ENCODE measurements around the gene HYAL1.

HYAL1 gene

GRCh38 chr3:50350527-50351322 lies 47.4 kb upstream of the HYAL1 start, which contains the start of the genes CYB561D2 and NPRL2 (continued):
- TF ChIP-seq ZNF501 (tag by site-specific recombination; IDR thresholded peaks at IDR 0.05) (peak; percentile 59; the same call in 1 of the 2 replicates), ZFP37 (tag by site-specific recombination; IDR thresholded peaks at IDR 0.05) (no peak), ZNF48 (tag by site-specific recombination; IDR thresholded peaks at IDR 0.05) (no peak), ZBTB7A (tag by site-specific recombination; IDR thresholded peaks at IDR 0.05; ENCODE audit: low read depth) (no peak), ZNF174 (tag by site-specific recombination; IDR thresholded peaks at IDR 0.05) (no peak), ZXDB (tag by site-specific recombination; IDR thresholded peaks at IDR 0.05) (peak; percentile 72), ZNF18 (tag by site-specific recombination; IDR thresholded peaks at IDR 0.05) (no peak), ZNF843 (tag by site-specific recombination; IDR thresholded peaks at IDR 0.05) (no peak), ZNF280D (tag by site-specific recombination; IDR thresholded peaks at IDR 0.05) (no peak), ZNF335 (tag by site-specific recombination; conservative IDR thresholded peaks at IDR 0.05) (peak; percentile 96), ZNF785 (tag by site-specific recombination; IDR thresholded peaks at IDR 0.05) (no peak), HOXC10 (CRISPR knock-in tag; IDR thresholded peaks at IDR 0.05) (no peak), ZNF138 (tag by site-specific recombination; IDR thresholded peaks at IDR 0.05; ENCODE audit: borderline replicate concordance) (no peak), BCL11B (tag by site-specific recombination; IDR thresholded peaks at IDR 0.05; ENCODE audit: low read depth) (no peak), ZSCAN23 (tag by site-specific recombination; IDR thresholded peaks at IDR 0.05) (no peak), ZNF664 (tag by site-specific recombination; IDR thresholded peaks at IDR 0.05) (no peak)
- TF ChIP-seq, protein P1, sequence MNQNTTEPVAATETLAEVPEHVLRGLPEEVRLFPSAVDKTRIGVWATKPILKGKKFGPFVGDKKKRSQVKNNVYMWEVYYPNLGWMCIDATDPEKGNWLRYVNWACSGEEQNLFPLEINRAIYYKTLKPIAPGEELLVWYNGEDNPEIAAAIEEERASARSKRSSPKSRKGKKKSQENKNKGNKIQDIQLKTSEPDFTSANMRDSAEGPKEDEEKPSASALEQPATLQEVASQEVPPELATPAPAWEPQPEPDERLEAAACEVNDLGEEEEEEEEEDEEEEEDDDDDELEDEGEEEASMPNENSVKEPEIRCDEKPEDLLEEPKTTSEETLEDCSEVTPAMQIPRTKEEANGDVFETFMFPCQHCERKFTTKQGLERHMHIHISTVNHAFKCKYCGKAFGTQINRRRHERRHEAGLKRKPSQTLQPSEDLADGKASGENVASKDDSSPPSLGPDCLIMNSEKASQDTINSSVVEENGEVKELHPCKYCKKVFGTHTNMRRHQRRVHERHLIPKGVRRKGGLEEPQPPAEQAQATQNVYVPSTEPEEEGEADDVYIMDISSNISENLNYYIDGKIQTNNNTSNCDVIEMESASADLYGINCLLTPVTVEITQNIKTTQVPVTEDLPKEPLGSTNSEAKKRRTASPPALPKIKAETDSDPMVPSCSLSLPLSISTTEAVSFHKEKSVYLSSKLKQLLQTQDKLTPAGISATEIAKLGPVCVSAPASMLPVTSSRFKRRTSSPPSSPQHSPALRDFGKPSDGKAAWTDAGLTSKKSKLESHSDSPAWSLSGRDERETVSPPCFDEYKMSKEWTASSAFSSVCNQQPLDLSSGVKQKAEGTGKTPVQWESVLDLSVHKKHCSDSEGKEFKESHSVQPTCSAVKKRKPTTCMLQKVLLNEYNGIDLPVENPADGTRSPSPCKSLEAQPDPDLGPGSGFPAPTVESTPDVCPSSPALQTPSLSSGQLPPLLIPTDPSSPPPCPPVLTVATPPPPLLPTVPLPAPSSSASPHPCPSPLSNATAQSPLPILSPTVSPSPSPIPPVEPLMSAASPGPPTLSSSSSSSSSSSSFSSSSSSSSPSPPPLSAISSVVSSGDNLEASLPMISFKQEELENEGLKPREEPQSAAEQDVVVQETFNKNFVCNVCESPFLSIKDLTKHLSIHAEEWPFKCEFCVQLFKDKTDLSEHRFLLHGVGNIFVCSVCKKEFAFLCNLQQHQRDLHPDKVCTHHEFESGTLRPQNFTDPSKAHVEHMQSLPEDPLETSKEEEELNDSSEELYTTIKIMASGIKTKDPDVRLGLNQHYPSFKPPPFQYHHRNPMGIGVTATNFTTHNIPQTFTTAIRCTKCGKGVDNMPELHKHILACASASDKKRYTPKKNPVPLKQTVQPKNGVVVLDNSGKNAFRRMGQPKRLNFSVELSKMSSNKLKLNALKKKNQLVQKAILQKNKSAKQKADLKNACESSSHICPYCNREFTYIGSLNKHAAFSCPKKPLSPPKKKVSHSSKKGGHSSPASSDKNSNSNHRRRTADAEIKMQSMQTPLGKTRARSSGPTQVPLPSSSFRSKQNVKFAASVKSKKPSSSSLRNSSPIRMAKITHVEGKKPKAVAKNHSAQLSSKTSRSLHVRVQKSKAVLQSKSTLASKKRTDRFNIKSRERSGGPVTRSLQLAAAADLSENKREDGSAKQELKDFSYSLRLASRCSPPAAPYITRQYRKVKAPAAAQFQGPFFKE (tag by site-specific recombination; IDR thresholded peaks at IDR 0.05; ENCODE audit: borderline replicate concordance): no peak
- TF ChIP-seq, protein P2, sequence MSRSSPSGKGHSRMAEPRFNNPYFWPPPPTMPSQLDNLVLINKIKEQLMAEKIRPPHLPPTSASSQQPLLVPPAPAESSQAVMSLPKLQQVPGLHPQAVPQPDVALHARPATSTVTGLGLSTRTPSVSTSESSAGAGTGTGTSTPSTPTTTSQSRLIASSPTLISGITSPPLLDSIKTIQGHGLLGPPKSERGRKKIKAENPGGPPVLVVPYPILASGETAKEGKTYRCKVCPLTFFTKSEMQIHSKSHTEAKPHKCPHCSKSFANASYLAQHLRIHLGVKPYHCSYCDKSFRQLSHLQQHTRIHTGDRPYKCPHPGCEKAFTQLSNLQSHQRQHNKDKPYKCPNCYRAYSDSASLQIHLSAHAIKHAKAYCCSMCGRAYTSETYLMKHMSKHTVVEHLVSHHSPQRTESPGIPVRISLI (tag by site-specific recombination; IDR thresholded peaks at IDR 0.05): no peak
- TF ChIP-seq, protein P3, sequence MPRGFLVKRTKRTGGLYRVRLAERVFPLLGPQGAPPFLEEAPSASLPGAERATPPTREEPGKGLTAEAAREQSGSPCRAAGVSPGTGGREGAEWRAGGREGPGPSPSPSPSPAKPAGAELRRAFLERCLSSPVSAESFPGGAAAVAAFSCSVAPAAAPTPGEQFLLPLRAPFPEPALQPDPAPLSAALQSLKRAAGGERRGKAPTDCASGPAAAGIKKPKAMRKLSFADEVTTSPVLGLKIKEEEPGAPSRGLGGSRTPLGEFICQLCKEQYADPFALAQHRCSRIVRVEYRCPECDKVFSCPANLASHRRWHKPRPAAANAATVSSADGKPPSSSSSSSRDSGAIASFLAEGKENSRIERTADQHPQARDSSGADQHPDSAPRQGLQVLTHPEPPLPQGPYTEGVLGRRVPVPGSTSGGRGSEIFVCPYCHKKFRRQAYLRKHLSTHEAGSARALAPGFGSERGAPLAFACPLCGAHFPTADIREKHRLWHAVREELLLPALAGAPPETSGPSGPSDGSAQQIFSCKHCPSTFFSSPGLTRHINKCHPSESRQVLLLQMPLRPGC (tag by site-specific recombination; IDR thresholded peaks at IDR 0.05): no peak
- TF ChIP-seq, protein P4, sequence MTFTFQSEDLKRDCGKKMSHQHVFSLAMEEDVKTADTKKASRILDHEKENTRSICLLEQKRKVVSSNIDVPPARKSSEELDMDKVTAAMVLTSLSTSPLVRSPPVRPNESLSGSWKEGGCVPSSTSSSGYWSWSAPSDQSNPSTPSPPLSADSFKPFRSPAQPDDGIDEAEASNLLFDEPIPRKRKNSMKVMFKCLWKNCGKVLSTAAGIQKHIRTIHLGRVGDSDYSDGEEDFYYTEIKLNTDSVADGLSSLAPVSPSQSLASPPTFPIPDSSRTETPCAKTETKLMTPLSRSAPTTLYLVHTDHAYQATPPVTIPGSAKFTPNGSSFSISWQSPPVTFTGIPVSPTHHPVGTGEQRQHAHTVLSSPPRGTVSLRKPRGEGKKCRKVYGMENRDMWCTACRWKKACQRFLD (tag by site-specific recombination; IDR thresholded peaks at IDR 0.05): no peak
- TF ChIP-seq, protein P5, sequence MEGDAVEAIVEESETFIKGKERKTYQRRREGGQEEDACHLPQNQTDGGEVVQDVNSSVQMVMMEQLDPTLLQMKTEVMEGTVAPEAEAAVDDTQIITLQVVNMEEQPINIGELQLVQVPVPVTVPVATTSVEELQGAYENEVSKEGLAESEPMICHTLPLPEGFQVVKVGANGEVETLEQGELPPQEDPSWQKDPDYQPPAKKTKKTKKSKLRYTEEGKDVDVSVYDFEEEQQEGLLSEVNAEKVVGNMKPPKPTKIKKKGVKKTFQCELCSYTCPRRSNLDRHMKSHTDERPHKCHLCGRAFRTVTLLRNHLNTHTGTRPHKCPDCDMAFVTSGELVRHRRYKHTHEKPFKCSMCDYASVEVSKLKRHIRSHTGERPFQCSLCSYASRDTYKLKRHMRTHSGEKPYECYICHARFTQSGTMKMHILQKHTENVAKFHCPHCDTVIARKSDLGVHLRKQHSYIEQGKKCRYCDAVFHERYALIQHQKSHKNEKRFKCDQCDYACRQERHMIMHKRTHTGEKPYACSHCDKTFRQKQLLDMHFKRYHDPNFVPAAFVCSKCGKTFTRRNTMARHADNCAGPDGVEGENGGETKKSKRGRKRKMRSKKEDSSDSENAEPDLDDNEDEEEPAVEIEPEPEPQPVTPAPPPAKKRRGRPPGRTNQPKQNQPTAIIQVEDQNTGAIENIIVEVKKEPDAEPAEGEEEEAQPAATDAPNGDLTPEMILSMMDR (tag by site-specific recombination; IDR thresholded peaks at IDR 0.05): no peak
